Measurements from ENCODE around the gene RNF208. TPM values are rescaled to one million over a fixed set of nuclear protein-coding genes. Genes with fewer than 3 reads are reported as not detected.

The RNF208 gene
- total and polyA plus RNA-seq, 2 donors (not counting 3 experiments of a cell fraction or from before 2014, with no cell fraction given): 1.3 to 4.8 TPM

GRCh38 chr9:137218212-137218753, 3.8 kb downstream of the RNF208 start:
- dilution Hi-C loops (cut with MboI; ENCODE audit: extremely low pct_ligation_motif_present, low sequenced_read_pairs): no loop called here
- Histone ChIP-seq H3K4me2 (ENCODE audit: insufficient read depth, low read length) (no peak overlapping the region), H3K4me1 (ENCODE audit: control insufficient read depth, extremely low read depth, insufficient read depth, low read length) (peaks cover 13% of the 10 kb centered on the region), H3K9me3 (replicated peaks; ENCODE audit: control insufficient read depth, insufficient read depth, low read length) (no peaks in the 10 kb centered on the region), H3K4me3 (replicated peaks in 1 of 3; ENCODE audit: insufficient read depth in 1 of 3, low read depth in 1 of 3, low read length in 3 of 3) (no peak overlapping the region), H3K27ac (ENCODE audit: insufficient read depth, low read depth, low read length) (peak overlapping the region; percentile 8), H3K9me1 (replicated peaks; ENCODE audit: control insufficient read depth, extremely low read depth, insufficient read depth, low read length) (no peaks in the 10 kb centered on the region), H4K20me1 (replicated peaks; ENCODE audit: control insufficient read depth, extremely low read depth, insufficient read depth, low read length) (no peaks in the 10 kb centered on the region), H2AFZ (ENCODE audit: low read depth, low read length) (no peak overlapping the region), H3K9ac (replicated peaks; ENCODE audit: extremely low read depth, insufficient read depth, low read length) (no peak overlapping the region), H3K27me3 (ENCODE audit: control insufficient read depth in 2 of 2, insufficient read depth in 2 of 2, low read length in 2 of 2) (no peaks in the 10 kb centered on the region), H3K36me3 (ENCODE audit: control insufficient read depth in 2 of 2, extremely low read depth in 1 of 2, insufficient read depth in 2 of 2, low read length in 2 of 2) (peaks cover 0 to 2% of the 10 kb centered on the region in 2 experiments), H3K79me2 (ENCODE audit: control insufficient read depth, insufficient read depth, low read length) (no peaks in the 10 kb centered on the region)
- FAIRE-seq (no peak), DNase-seq (ENCODE audit: low read depth, low spot score) (no peak)
- CTCF ChIA-PET: interaction anchor here (0.7 to 2.1 kb wide), 4 partner anchors 11 to 42 kb away, joined by 3 to 8 read pairs (median 4); partner anchors contain the start of genes ANAPC2 and SSNA1
- POLR2A ChIA-PET: interaction anchor here (0.6 to 0.7 kb wide), 2 partner anchors 23 to 171 kb away, joined by 3 to 8 read pairs; partner anchors contain the start of gene TUBB4B
- TF ChIP-seq GATA2 (IDR thresholded peaks at IDR 0.05; ENCODE audit: insufficient read depth, insufficient read length, low read depth, low read length) (no peak), MAX (IDR thresholded peaks at IDR 0.05; ENCODE audit: insufficient read depth, insufficient read length) (no peak), POLR2A (IDR thresholded peaks at IDR 0.05; ENCODE audit: low read depth, low read length) (no peak), POLR2AphosphoS5 (IDR thresholded peaks at IDR 0.05; ENCODE audit: insufficient read depth, low read depth, low read length) (no peak), JUN (IDR thresholded peaks at IDR 0.05; ENCODE audit: borderline replicate concordance, insufficient read depth, insufficient read length, low read depth) (no peak), MYC (IDR thresholded peaks at IDR 0.05; ENCODE audit: low read depth, low read length) (no peak), EZH2 (IDR thresholded peaks at IDR 0.05; ENCODE audit: borderline replicate concordance, low read depth, low read length, severe bottlenecking) (no peak)
- TF ChIP-seq, protein P1, sequence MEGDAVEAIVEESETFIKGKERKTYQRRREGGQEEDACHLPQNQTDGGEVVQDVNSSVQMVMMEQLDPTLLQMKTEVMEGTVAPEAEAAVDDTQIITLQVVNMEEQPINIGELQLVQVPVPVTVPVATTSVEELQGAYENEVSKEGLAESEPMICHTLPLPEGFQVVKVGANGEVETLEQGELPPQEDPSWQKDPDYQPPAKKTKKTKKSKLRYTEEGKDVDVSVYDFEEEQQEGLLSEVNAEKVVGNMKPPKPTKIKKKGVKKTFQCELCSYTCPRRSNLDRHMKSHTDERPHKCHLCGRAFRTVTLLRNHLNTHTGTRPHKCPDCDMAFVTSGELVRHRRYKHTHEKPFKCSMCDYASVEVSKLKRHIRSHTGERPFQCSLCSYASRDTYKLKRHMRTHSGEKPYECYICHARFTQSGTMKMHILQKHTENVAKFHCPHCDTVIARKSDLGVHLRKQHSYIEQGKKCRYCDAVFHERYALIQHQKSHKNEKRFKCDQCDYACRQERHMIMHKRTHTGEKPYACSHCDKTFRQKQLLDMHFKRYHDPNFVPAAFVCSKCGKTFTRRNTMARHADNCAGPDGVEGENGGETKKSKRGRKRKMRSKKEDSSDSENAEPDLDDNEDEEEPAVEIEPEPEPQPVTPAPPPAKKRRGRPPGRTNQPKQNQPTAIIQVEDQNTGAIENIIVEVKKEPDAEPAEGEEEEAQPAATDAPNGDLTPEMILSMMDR (IDR thresholded peaks at IDR 0.05; ENCODE audit: extremely low read depth in 1 of 2, insufficient read depth in 1 of 2, low read depth in 1 of 2, low read length in 2 of 2): no peak
- BruUV-seq (replicated peaks): no TSS peak
- intact Hi-C loops (cut with micrococcal nuclease): no loop called here

Data from endothelial cell of umbilical vein (primary cell).